GDM1 (cell line): ENCODE results near the gene RANBP6.
"Not testable (repeated sequence)": the region's sequence is repeated elsewhere in the genome, so short reads cannot be mapped to it uniquely, and the experiment has no call there.

Experiments used
- DNase-seq: peaks from one replicate; lab custom pipeline; 2025; lab: John Stamatoyannopoulos, UW

Gene RANBP6

GRCh38 chr9:6015278-6016157 is at the start of gene RANBP6:
Gene RANBP6 (minus strand): TSS chr9:6015624. CDS start chr9:6015607, 17 bp downstream.
- DNase-seq, result peak; percentile 77

- DNase-seq, result not testable (repeated sequence)
These were observed 47.7 kb upstream of the RANBP6 start for GRCh38 chr9:6063146-6063545.

GRCh38 chr9:6055666-6056065 is 40.2 kb upstream of the RANBP6 start:
- DNase-seq, result no peak

GRCh38 chr9:6055216-6055615 is 39.8 kb upstream of the RANBP6 start:
- DNase-seq, result peak; percentile 51

GRCh38 chr9:6054280-6055099 is 39.1 kb upstream of the RANBP6 start:
- DNase-seq, result peak; percentile 70

GRCh38 chr9:6052293-6052919 is 37.0 kb upstream of the RANBP6 start:
- no peak for DNase-seq

- DNase-seq, result no peak
These were observed 36.1 kb upstream of the RANBP6 start for GRCh38 chr9:6051511-6051950.

GRCh38 chr9:6049798-6050197 is 34.4 kb upstream of the RANBP6 start:
- DNase-seq, result peak; percentile 68

GRCh38 chr9:6048039-6048438 is 32.6 kb upstream of the RANBP6 start:
- no peak for DNase-seq

GRCh38 chr9:6047020-6047419 is 31.6 kb upstream of the RANBP6 start:
- no peak for DNase-seq

- DNase-seq, result no peak
These were observed 29.9 kb upstream of the RANBP6 start for GRCh38 chr9:6045364-6045763.

- DNase-seq, result no peak
These were observed 24.7 kb upstream of the RANBP6 start for GRCh38 chr9:6040077-6040476.

GRCh38 chr9:6036391-6036790 is 21.0 kb upstream of the RANBP6 start:
- DNase-seq, result no peak

GRCh38 chr9:6034954-6035353 is 19.5 kb upstream of the RANBP6 start:
- no peak for DNase-seq

GRCh38 chr9:6029604-6030274 is 14.3 kb upstream of the RANBP6 start:
- DNase-seq, result no peak

GRCh38 chr9:6024035-6024554 is 8.7 kb upstream of the RANBP6 start:
- DNase-seq, result peak; percentile 8

GRCh38 chr9:6016975-6017374 is 1.6 kb upstream of the RANBP6 start:
- DNase-seq, result not testable (repeated sequence)

- DNase-seq, result no peak
These were observed 654 bp downstream of the RANBP6 start for GRCh38 chr9:6014670-6015270.

GRCh38 chr9:6008169-6008979 is 7.0 kb downstream of the RANBP6 start:
- peak; percentile 92 for DNase-seq

- DNase-seq, result peak; percentile 72
These were observed 7.7 kb downstream of the RANBP6 start for GRCh38 chr9:6007770-6008168.
